HG02870 (cell line): Measurements from ENCODE around the gene FAM107B.
"Not testable (repeated sequence)": the region's sequence is repeated elsewhere in the genome, so short reads cannot be mapped to it uniquely, and the experiment has no call there.

Source experiments
- ATAC-seq: cut with Tn5 transposase; IDR thresholded peaks from one replicate; pipeline ENCODE4 v1.9.1; 2021; ENCODE audit warnings: mild to moderate bottlenecking, moderate library complexity; ENCODE audit not compliant: unreplicated experiment

The FAM107B gene

DNA sequence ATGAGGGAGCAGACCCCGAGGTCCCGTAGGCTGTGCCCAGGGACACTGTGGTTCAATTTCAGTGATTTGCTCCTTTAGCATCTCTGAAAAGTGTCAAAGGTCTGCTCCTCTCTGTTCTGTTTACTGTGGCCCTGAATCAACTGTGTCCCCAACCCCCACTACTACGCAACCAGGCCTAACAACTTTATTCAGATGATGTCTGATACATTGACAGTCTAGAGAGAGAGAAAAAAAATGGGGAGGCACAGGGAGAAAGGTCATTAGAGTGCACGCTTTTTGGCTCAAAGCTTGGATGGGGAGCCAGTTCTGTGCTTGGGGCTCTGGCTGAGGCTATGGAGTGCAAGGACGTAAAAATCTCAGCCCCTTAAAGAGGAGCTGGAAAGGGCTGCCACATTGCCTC lies 77.9 kb downstream of the FAM107B start:
- ATAC-seq: no peak

GRCh38 chr10:14695847-14696480 lies 78.7 kb downstream of the FAM107B start:
- no peak for ATAC-seq

- no peak for ATAC-seq
Observed at GRCh38 chr10:14693891-14694290, 80.8 kb downstream of the FAM107B start.

GRCh38 chr10:14692344-14693076 lies 82.2 kb downstream of the FAM107B start:
- ATAC-seq: no peak

- ATAC-seq: no peak
Observed at GRCh38 chr10:14691359-14691758, 83.3 kb downstream of the FAM107B start.

DNA sequence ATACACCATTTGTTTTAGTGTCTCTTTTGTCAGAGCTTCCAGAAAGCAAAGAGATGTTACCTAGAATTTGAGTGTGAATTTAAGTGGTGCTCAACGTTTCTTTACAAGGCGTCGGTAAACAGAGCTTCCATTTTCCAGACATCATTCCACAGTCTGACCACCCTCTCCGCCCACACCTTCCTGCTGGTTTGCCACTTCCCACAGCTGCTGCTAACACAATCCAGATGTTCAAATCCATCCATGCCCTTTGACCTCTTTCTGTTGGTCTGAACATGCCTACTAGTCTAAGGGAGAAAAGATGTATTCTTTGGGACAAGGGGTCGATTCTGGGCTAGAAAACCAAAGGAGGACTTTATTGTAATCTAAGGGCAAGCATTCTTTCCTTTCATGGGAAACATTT lies 86.1 kb downstream of the FAM107B start:
- ATAC-seq: no peak

DNA sequence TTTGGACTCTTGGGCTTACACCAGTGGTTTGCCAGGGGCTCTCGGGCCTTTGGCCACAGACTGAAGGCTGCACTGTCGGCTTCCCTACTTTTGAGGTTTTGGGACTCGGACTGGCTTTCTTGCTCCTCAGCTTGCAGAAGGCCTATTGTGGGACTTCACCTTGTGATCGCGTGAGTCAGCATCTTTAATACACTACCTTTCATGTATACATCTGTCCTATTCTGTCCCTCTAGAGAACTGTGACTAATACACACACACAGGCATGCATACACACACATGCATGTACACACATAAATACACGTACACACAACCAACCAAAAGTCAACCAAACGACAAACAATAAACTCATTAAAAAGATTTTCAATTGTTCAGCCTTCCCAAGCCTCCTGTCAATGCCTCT lies 86.5 kb downstream of the FAM107B start:
- ATAC-seq: not testable (repeated sequence)

- ATAC-seq: no peak
Observed at GRCh38 chr10:14687340-14687739, 87.4 kb downstream of the FAM107B start.

GRCh38 chr10:14686356-14686755 lies 88.3 kb downstream of the FAM107B start:
- ATAC-seq: no peak

- no peak for ATAC-seq
Observed at GRCh38 chr10:14684354-14684753, 90.3 kb downstream of the FAM107B start.

GRCh38 chr10:14683256-14683655 lies 91.4 kb downstream of the FAM107B start:
- ATAC-seq: no peak

DNA sequence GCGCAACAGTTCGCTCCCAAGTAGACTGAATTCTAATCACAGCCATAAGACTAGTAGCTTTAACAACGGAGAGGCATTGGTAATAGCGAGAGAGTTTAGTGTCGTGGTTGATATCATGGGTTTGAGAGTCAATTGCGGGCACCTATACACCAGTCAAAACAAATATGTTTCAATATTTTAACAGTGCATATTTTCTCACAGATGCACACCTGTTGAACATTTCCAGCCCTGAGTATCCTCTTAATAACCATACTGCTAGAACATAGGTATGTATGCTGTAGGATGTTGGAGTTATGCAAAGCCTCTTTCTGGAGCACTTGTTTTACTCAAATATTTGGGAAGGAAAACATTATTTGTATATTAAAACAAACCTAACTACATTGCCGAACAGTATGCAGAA lies 92.9 kb downstream of the FAM107B start:
- no peak for ATAC-seq

GRCh38 chr10:14681305-14681704 lies 93.4 kb downstream of the FAM107B start:
- no peak for ATAC-seq

DNA sequence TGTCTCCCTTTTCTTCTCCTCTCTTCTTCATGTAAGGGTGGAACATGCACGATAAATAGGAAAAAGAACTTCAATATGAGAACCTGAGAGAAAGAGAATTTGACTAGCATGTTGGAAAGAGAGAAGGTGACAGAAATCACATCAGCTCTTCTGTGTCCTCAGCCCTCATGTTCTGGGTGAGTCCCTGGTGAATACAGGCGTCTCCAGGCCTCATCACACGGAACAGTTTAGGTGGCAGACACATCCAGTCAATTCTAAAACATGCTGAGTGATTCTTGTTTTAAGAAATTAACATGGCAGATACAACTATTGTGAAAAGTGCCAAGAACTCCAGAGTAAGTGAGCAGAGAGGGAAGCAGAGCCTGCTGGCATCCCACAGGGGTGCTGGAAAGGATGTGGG lies 96.1 kb downstream of the FAM107B start:
- no peak for ATAC-seq

DNA sequence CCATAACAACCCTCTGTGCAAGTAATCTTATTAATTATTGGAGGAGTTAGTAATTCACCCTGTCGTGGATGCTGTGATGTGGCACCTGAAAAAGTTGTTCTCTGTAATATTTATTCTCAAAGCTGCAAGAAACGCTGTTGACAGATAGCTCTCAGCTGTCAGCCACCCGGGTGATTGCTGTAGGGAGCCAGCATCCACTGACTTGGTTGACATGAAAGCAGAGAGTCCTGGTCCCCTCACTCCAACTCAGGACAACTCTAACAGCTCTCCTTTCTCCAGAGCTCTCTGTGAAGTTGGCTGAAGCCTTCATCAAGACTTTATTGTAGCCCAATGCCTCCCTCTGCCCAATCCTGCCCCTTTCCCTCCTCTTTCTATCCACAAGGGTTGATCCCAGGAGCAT lies 98.0 kb downstream of the FAM107B start:
- no peak for ATAC-seq

DNA sequence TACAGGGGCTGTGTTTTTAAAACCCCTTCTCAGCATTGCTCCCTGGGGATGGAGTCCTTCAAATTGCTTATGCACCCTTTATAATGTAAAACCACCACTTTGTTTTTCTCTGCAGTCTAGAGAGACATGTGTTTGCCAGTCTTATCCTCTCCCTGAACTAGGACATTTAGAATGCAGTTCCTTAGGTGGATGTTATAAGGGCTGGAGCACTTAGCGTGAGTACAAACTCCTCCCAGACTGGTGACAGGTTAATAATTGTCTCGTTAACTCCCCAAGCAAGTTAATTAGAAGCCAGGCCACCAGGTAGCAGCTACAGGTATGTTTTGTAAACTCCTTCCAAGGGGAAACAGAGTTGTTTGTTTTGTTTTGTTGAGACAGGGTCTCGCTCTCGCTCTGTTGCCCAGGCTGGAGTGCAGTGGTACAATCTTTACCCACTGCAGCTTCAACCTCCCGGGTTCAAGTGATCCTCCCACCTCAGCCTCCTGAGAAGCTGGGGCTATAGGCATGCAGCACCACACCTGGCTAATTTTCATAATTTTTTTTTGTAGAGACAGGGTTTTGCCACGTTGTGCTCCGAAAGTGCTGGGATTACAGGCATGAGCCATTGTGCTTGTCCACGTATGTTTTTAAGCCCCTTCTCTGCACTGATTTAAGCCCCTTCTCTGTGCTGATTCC lies 100.2 kb downstream of the FAM107B start:
- ATAC-seq: no peak

DNA sequence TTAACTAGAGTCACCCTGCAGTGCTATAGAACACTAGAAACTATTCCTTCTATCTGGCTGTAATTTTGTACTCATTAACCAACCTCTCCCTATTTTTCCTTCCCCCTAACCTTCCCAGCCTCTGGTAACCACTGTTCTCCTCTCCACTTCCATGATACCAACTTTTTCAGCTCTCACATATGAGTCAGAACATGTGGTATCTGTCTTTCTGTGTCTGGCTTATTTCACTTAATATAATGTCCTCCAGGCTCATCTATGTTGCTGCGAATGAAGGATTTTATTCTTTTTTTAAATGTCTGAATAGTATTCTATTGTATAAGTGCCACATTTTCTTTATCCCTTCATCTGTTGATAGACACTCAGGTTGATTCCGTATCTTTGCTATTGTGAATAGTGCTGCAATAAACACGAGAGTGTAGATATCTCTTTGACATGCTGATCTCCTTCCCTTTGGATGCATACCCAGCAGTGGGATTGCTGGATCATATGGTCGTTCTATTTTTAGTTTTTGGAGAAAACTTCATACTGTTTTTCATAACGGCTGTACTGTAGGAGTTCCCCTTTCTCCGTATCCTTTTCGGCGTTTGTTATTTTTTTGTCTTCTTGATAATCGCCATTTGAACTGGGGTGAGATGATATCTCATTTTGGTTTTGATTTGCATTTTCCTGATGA lies 101.4 kb downstream of the FAM107B start:
- no peak for ATAC-seq

GRCh38 chr10:14671386-14671831 lies 103.3 kb downstream of the FAM107B start:
- ATAC-seq: no peak

DNA sequence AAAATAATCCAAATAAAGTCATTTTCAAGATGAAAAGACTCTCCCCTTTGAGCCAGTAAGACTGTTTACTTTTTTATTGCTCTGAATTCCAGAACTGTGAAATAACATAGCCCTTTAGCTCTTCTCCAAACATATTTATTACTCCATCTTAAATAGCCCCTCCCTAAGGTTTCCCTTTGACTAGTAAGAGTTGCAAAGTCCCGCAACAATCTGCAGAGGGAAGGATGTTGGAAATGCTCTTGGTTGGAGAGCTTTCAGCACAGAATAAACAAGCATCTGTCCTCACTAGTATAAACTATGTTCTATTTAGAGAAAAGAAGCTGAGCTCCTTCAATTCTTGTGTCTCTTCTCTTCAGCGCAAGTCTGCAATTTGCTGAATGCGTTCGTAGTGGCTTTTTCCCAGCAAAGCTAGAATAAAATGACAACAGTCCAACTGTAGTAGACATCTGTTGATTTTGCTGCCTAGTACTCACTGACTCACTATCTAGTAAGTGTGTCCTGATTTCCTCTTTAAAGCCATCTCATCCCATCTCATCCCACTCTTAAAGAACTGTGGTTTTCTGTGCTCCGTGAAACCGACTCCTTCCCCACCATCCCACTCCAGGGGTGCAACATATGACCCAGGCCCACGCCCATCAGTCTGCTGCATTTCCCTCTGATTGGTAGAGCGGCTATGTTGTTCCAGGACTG lies 104.0 kb downstream of the FAM107B start:
- ATAC-seq: no peak

GRCh38 chr10:14669576-14669975 lies 105.1 kb downstream of the FAM107B start:
- no peak for ATAC-seq

GRCh38 chr10:14667781-14668180 lies 106.9 kb downstream of the FAM107B start:
- ATAC-seq: no peak
